Keratinocyte (primary cell): ENCODE results near the gene RIC3. TPM values are rescaled to one million over a fixed set of nuclear protein-coding genes. Genes with fewer than 3 reads are reported as not detected.

Source experiments
- DNase-seq: peaks from one replicate; pipeline ENCODE4 v3.0.0-alpha.2; 2011; ENCODE audit warnings: low read depth, missing footprints, low spot score
- FAIRE-seq: peaks from 2 replicates; lab custom pipeline; 2011; peaks lifted over from hg19 to GRCh38; lab: Jason Lieb, UNC
- H2AFZ ChIP-seq: 2 replicates; pipeline ENCODE4 v1.6.0; 2012; ENCODE audit warnings: low read length, control low read depth, inconsistent platforms; ENCODE audit not compliant: control insufficient read depth
- H3K27ac ChIP-seq: 2 replicates; pipeline ENCODE4 v1.5.1; 2011; ENCODE audit warnings: low read length; ENCODE audit not compliant: control insufficient read depth, insufficient read depth
- H3K27me3 ChIP-seq: 3 replicates; pipeline ENCODE4 v1.6.0; 2011; ENCODE audit warnings: low read length; ENCODE audit not compliant: control insufficient read depth, insufficient read depth; ENCODE audit errors: extremely low read depth
- H3K36me3 ChIP-seq, 2 experiments: 2 replicates in 1 of 2; 3 replicates in 1 of 2; pipeline ENCODE4 v1.5.1; 2011; ENCODE audit warnings: low read length in 2 of 2, mild to moderate bottlenecking in 1 of 2; ENCODE audit not compliant: control insufficient read depth in 2 of 2, insufficient read depth in 2 of 2; ENCODE audit errors: extremely low read depth in 1 of 2
- H3K4me1 ChIP-seq: 3 replicates; pipeline ENCODE4 v1.5.1; 2011; ENCODE audit warnings: low read length; ENCODE audit not compliant: control insufficient read depth, insufficient read depth; ENCODE audit errors: extremely low read depth
- H3K4me2 ChIP-seq: 3 replicates; pipeline ENCODE4 v1.6.0; 2011; ENCODE audit warnings: low read depth, low read length; ENCODE audit not compliant: control insufficient read depth, insufficient read depth; ENCODE audit errors: extremely low read depth
- H3K4me3 ChIP-seq, 3 experiments: fragments of 200-600 bp in 1 of 3; sonication (generic) in 1 of 3; 2 replicates in 2 of 3; 3 replicates in 1 of 3; pipeline ENCODE4 v1.5.1; 2011 to 2016; ENCODE audit warnings: low read length in 3 of 3, mild to moderate bottlenecking in 3 of 3, control low read depth in 2 of 3, inconsistent platforms in 1 of 3, low read depth in 1 of 3, mixed read lengths in 1 of 3, mixed run types in 1 of 3, moderate library complexity in 1 of 3; ENCODE audit not compliant: control insufficient read depth in 2 of 3, insufficient read depth in 2 of 3; ENCODE audit errors: extremely low read depth in 1 of 3
- H3K79me2 ChIP-seq: 2 replicates; pipeline ENCODE4 v1.6.0; 2012; ENCODE audit warnings: low read length; ENCODE audit not compliant: control insufficient read depth, insufficient read depth
- H3K9ac ChIP-seq: 3 replicates; pipeline ENCODE4 v1.6.0; 2011; ENCODE audit warnings: low read length; ENCODE audit not compliant: control insufficient read depth, insufficient read depth; ENCODE audit errors: extremely low read depth
- H3K9me1 ChIP-seq: 3 replicates; pipeline ENCODE4 v1.6.0; 2011; ENCODE audit warnings: low read length; ENCODE audit not compliant: control insufficient read depth, insufficient read depth; ENCODE audit errors: extremely low read depth
- H3K9me3 ChIP-seq: 2 replicates; pipeline ENCODE4 v1.5.1; 2012; ENCODE audit warnings: low read depth, low read length; ENCODE audit not compliant: control insufficient read depth
- H4K20me1 ChIP-seq: 3 replicates; pipeline ENCODE4 v1.6.0; 2011; ENCODE audit warnings: low read length; ENCODE audit not compliant: control insufficient read depth, insufficient read depth; ENCODE audit errors: extremely low read depth
- EZH2 ChIP-seq: IDR thresholded peaks from one replicate; pipeline ENCODE4 v1.6.1; 2012; ENCODE audit warnings: inconsistent platforms, mild to moderate bottlenecking, low read length, moderate library complexity
- dilution Hi-C: fragments of 300-500 bp; cut with MboI; formaldehyde crosslinking; loops from one replicate; pipeline ENCODE4 v1.7.0; 2020; ENCODE audit warnings: low sequenced_read_pairs; ENCODE audit not compliant: extremely low pct_ligation_motif_present
- polyA plus RNA-seq, 5 experiments: library from polyadenylated mRNA; depleted of rRNA in 3 of 5; stranded (reverse) in 3 of 5; stranded (forward) in 1 of 5; unstranded in 1 of 5; fragments of >200 nt; gene quantifications; 1 replicate in 1 of 5; 2 replicates in 3 of 5; 3 replicates in 1 of 5; pipeline versions ENCODE4 v1.2.1 to v1.2.3, GENCODE V29; 2011 to 2012; ENCODE audit warnings: missing spikeins in 2 of 5, low read depth in 1 of 5, low replicate concordance in 1 of 5
- TF ChIP-seq, protein P1 (sequence below), 3 experiments: IDR thresholded peaks in 1 of 3; conservative IDR thresholded peaks in 1 of 3; optimal IDR thresholded peaks in 1 of 3; 2 replicates in 2 of 3; 3 replicates in 1 of 3; pipeline versions ENCODE3 to v1.5.1; 2011; ENCODE audit warnings: low read length in 3 of 3, mild to moderate bottlenecking in 3 of 3, moderate library complexity in 2 of 3, control low read depth in 1 of 3, inconsistent platforms in 1 of 3; ENCODE audit not compliant: insufficient read depth in 2 of 3; ENCODE audit errors: extremely low read depth in 1 of 3

The RIC3 gene
- polyA plus RNA-seq, 1 donor (not counting 4 experiments of a cell fraction or from before 2014, with no cell fraction given): 2.5 TPM

- Histone ChIP-seq H3K4me1 (no peaks in the 10 kb centered on the region), H3K9ac (no peak overlapping the region), H3K9me3 (no peaks in the 10 kb centered on the region), H3K79me2 (no peaks in the 10 kb centered on the region), H2AFZ (no peak overlapping the region), H3K27ac (no peak overlapping the region), H3K4me3 (no peak overlapping the region), H4K20me1 (no peaks in the 10 kb centered on the region), H3K36me3 (no peaks in the 10 kb centered on the region), H3K27me3 (peaks cover 12% of the 10 kb centered on the region), H3K9me1 (no peaks in the 10 kb centered on the region), H3K4me2 (no peak overlapping the region)
- DNase-seq (no peak), FAIRE-seq (no peak)
- TF ChIP-seq, protein P1, sequence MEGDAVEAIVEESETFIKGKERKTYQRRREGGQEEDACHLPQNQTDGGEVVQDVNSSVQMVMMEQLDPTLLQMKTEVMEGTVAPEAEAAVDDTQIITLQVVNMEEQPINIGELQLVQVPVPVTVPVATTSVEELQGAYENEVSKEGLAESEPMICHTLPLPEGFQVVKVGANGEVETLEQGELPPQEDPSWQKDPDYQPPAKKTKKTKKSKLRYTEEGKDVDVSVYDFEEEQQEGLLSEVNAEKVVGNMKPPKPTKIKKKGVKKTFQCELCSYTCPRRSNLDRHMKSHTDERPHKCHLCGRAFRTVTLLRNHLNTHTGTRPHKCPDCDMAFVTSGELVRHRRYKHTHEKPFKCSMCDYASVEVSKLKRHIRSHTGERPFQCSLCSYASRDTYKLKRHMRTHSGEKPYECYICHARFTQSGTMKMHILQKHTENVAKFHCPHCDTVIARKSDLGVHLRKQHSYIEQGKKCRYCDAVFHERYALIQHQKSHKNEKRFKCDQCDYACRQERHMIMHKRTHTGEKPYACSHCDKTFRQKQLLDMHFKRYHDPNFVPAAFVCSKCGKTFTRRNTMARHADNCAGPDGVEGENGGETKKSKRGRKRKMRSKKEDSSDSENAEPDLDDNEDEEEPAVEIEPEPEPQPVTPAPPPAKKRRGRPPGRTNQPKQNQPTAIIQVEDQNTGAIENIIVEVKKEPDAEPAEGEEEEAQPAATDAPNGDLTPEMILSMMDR (optimal IDR thresholded peaks at IDR 0.05 in 1 of 3, IDR thresholded peaks at IDR 0.05 in 1 of 3, conservative IDR thresholded peaks at IDR 0.05 in 1 of 3; ENCODE audit: extremely low read depth in 1 of 3, insufficient read depth in 2 of 3, low read length in 3 of 3): no peak
- TF ChIP-seq EZH2: no peak
- dilution Hi-C loops: no loop called here
Observed at GRCh38 chr11:8177136-8177535, 8.3 kb upstream of the RIC3 start.

DNA sequence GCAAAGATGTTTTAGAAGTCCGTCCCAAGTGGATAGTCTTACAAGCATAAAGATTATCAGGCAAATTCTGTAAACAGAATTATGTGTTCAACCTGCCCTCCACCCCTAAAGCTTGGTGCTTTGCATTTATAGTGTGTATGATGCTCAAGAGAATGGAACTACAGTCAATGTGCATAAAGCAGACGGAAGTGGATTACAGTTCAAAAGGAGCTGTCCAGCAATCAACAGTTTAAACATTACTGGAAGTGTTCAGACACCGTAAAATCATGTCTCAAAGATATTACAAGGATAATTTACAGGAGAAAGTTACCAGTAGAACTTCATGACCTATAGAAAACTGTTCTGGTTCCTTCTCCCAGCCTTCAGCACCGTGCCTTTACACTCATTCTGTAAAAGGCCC is 1.0 kb downstream of the RIC3 start:
- peaks cover 18% of the 10 kb centered on the region for H3K27me3 ChIP-seq
- DNase-seq: no peak

More for the DNA sequence above, 1.0 kb downstream of the RIC3 start:
- H2AFZ ChIP-seq: no peak overlapping the region
- H3K27ac ChIP-seq: no peak overlapping the region
- no peak overlapping the region for H3K9ac ChIP-seq
- H3K9me3 ChIP-seq: no peaks in the 10 kb centered on the region
- no peak overlapping the region for H3K4me3 ChIP-seq
- no peaks in the 10 kb centered on the region for H3K9me1 ChIP-seq
- H3K4me1 ChIP-seq: peaks cover 2% of the 10 kb centered on the region
- H3K4me2 ChIP-seq: peak overlapping the region; percentile 69
- H3K79me2 ChIP-seq: no peaks in the 10 kb centered on the region
- FAIRE-seq: peak; percentile 60
- no peaks in the 10 kb centered on the region for H4K20me1 ChIP-seq
- H3K36me3 ChIP-seq: no peaks in the 10 kb centered on the region
- dilution Hi-C loops: no loop called here
- TF ChIP-seq, protein P1 (optimal IDR thresholded peaks at IDR 0.05 in 1 of 3, IDR thresholded peaks at IDR 0.05 in 1 of 3, conservative IDR thresholded peaks at IDR 0.05 in 1 of 3; ENCODE audit: extremely low read depth in 1 of 3, insufficient read depth in 2 of 3, low read length in 3 of 3): no peak
